GM21737 (cell line): ENCODE results near the gene CFAP91.

ENCODE experiments used
- ATAC-seq: cut with Tn5 transposase; IDR thresholded peaks from one replicate; pipeline ENCODE4 v1.9.1; 2021; ENCODE audit warnings: mild to moderate bottlenecking, moderate library complexity; ENCODE audit not compliant: unreplicated experiment

CFAP91 gene

GRCh38 chr3:119738741-119739140 is 35.9 kb downstream of the CFAP91 start:
- ATAC-seq, result no peak

GRCh38 chr3:119741657-119742590 is 39.1 kb downstream of the CFAP91 start:
- ATAC-seq, result no peak

GRCh38 chr3:119743921-119744320 is 41.1 kb downstream of the CFAP91 start:
- no peak for ATAC-seq

- ATAC-seq, result no peak
Observed at GRCh38 chr3:119745942-119746341, 43.1 kb downstream of the CFAP91 start.

GRCh38 chr3:119746423-119746822 is 43.6 kb downstream of the CFAP91 start:
- ATAC-seq, result no peak

GRCh38 chr3:119747357-119747756 is 44.5 kb downstream of the CFAP91 start:
- ATAC-seq, result no peak

GRCh38 chr3:119748991-119749390 is 46.2 kb downstream of the CFAP91 start:
- no peak for ATAC-seq

- no peak for ATAC-seq
Observed at GRCh38 chr3:119751423-119751822, 48.6 kb downstream of the CFAP91 start.
